Right ventricle myocardium superior (tissue), 1 donor: ENCODE results near the gene SYTL5. TPM values are rescaled to one million over a fixed set of nuclear protein-coding genes. Genes with fewer than 3 reads are reported as not detected.

Experiments used
- ATAC-seq: fragments of 200-7000 bp; cut with Tn5 transposase; one replicate; pipeline ENCODE4 v1.9.1; 2020; ENCODE audit warnings: mild to moderate bottlenecking; ENCODE audit not compliant: poor library complexity
- DNase-seq: peaks from one replicate; pipeline ENCODE4 v3.0.0-alpha.2; 2020
- intact Hi-C: fragments of 100-400 bp; cut with DNase I; formaldehyde crosslinking; loops from one replicate; pipeline ENCODE4 v1.11.2; 2022
- total RNA-seq: library from RNA; stranded (reverse); fragmentation: NEBNext Ultra II Directional; extraction: Animal tissue kit (Norgen Biotek cat#: 25700); gene quantifications from one replicate; pipeline ENCODE4 v1.2.1, GENCODE V29; 2021
- donor health status: DM: no; HTN: yes; CAD: no; lungs with severe emphysema.

Gene SYTL5
- total RNA-seq, 1 donor from 2014 or later = not detected

DNA sequence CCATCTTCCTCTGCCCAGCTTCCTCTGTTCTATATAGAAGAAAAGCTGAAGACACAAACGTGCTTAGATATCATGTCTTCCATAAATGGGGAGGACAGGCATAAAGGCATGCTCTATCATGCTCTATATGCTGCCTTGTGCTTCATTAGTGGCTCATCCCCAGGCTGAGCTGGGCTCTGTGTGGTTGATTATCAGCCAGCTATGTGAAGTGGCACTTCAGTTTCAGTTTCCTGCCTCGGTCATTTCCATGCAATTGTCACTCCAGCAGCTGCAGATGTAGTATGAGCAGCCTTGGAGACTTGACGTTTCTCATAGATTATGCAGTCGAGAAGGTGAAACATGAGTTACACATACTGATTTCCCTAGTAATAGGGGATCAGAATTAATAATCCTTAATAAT, 106.2 kb downstream of the SYTL5 start:
- DNase-seq (no peak), ATAC-seq (no peak)
- intact Hi-C loops = no loop called here

DNA sequence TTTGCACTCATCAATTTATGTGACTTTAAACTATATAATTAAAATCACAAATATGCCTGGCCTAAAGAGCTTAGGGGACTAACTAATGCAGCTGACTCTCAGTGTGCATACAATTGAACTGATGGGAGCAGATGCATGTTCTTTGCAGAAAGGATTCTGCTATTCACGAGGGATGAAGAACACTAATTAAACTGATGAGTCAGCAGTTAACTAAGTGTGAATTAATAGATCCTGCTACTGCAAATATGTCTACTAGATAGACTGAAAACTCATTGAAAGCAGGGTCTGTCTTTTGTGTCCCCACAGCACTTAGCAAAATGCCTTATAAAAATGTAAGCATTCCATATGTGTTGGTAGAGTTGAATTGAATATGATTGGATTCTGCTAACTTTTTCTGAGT, 110.4 kb downstream of the SYTL5 start:
- no peak for ATAC-seq
- intact Hi-C loops = no loop called here
- no peak for DNase-seq

DNA sequence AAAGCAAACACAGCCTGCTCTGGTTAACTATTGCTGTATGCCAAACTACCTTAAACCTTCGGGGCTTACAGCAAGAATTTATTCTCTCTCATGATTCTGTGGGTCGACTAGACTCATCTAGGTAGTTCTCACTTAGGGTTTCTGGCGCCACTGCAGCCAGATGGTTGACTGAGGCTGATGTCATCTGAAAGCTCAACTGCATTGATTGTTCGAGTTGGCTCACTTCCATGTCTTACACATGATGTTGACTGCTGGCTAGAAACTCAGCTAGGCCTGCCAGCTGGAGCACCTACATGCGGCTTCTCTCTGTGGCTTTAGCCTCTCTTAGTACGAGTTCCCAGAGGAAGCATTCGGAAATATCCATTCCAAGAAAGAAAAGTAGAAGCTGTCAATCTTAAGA, 111.1 kb downstream of the SYTL5 start:
- intact Hi-C loops = no loop called here
- DNase-seq (no peak), ATAC-seq (no peak)

DNA sequence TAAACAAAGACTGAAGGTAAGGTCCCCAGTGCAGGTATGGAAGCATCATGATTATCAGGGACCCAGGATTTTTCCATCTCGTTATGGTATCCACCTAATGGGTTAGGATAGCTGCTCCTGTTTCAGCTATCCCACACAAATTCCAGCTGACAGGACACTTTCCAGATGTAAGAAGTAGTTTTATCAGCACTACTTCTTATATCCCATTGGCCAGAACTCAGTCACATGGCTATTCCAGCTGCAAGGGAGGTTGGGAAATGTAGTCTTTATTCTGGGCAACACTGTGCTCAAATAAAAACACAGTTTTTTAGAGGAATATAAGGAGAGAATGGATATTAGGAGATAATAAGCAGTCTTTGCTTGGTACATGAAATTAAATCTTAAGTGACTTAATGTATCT, 117.6 kb downstream of the SYTL5 start:
- intact Hi-C loops = no loop called here
- DNase-seq (no peak), ATAC-seq (no peak)

GRCh38 chrX:38126179-38126578, 119.8 kb downstream of the SYTL5 start:
- ATAC-seq (no peak), DNase-seq (no peak)
- intact Hi-C loops = no loop called here

DNA sequence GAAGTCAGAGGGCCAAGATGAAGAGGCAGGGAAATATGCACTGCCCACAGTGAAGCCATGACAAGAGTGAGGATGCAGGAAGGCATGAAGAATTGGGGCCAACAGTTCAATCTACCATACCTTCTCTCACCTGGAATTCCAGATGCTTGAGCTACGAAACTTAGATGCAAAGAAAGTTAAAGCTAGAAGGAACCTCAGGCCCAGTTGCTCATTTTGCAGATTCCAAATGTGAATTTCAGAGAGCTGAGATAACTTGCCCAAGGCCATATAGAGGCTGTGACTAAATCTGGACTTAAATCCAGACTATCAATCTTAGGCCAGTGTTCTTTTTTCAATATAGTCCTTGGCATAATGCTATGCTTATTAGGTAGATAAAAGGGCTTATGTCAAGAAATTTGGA, 121.6 kb downstream of the SYTL5 start:
- intact Hi-C loops = no loop called here
- ATAC-seq (no peak), DNase-seq (no peak)

GRCh38 chrX:38129366-38129765, 123.0 kb downstream of the SYTL5 start:
- ATAC-seq = no peak
- no peak for DNase-seq
- intact Hi-C loops = no loop called here

DNA sequence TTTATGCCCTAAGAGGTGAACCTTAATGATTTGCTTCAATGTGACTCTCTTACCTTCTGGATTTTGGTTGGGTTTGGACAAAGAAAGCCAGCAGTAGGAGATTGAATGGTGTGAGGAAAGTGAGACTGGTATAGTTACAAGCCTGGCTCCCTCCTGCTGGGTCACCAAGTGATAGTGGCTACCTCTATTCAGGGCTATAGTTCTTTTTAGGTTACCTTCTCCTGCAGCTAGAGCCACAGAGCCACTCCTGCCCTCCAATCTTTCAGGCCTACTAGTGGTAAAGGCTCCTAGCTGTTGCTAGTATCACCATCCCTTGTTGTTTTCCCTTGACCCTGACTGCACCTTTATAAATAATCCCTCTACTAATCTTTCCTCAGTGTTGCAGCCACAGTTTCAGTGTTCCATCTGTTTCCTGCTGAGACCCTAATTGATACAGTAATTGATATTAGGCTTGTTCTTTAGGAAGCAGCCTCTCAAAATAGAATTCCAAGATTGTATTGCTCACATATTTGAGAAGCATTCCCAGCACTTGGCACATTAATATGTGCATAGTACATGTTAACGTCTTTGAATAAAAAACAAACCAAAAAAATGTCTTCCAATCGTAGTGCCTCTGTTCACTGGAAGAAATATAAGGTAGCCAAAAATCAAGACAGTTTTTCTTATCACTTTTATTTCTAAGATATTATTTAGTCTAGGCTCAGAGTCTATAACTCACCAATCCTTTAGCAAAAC, 132.0 kb downstream of the SYTL5 start:
- DNase-seq (no peak), ATAC-seq (no peak)
- intact Hi-C loops = no loop called here

GRCh38 chrX:38138900-38139299, 132.5 kb downstream of the SYTL5 start:
- intact Hi-C loops = no loop called here
- ATAC-seq (no peak), DNase-seq (no peak)

DNA sequence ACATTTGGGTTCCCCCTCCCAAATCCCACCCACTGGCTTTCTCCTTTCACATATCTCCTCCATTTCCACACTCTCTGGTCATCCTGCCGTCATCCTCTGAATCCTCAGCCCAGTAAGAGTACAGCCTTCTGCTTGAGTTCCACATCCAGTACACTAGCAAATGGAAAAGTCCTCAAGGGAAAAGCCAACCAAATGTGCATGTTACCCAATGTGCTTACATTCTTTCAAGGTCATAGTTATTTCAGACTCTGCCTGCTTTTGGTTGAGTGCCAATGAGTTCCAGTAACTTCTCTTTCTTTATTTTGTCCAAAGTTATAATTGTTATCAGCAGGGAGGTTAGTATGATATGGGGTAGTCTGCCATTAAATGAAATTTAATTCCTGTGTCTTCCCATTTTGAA, 136.3 kb downstream of the SYTL5 start:
- ATAC-seq (peak; percentile 57), DNase-seq (no peak)
- intact Hi-C loops = no loop called here

DNA sequence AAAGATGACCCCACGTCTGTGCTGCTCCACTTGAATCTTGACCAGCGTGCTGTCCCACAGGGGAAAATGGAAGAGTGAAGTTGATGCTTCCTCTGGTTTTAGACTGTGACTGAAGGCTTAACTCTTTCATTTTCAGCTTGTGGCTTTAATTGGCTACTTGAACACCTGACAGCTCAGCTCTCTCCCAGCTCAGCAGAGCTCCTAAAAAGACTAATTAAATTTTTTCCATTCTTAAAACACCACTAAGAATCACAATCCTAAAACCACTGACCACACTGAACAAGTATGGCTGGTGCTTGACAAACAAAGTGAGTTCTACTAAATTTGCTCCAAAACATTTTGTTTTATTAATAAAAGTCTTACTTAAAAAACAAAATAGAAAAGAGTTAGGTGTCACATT, 142.7 kb downstream of the SYTL5 start:
- ATAC-seq (no peak), DNase-seq (no peak)
- intact Hi-C loops = no loop called here

- ATAC-seq = no peak
- intact Hi-C loops = no loop called here
- no peak for DNase-seq
These were observed 144.6 kb downstream of the SYTL5 start for GRCh38 chrX:38150993-38151392.

DNA sequence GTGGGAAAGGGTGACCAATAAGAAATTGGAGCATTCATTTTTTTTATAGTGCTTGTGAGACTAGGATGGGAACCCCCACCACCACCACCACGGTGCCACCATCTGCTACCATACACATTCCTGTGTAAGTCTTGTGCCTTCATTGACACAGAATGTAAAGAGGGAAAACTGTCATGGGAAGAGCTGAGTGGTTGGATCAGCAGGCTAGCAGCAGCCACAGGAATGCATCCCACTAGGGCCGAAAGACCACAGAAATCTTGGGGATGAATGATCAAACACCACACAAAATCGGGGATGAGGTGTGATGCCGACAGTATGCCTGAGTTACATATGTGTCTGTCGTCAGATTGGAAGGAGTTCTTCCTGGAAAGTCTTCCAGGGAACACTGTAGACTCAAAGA, 145.1 kb downstream of the SYTL5 start:
- ATAC-seq = no peak
- intact Hi-C loops = no loop called here

GRCh38 chrX:38154340-38154739, 148.0 kb downstream of the SYTL5 start:
- intact Hi-C loops = no loop called here
- no peak for DNase-seq
- ATAC-seq = no peak

More for the DNA sequence above, 145.1 kb downstream of the SYTL5 start:
- DNase-seq = no peak

DNA sequence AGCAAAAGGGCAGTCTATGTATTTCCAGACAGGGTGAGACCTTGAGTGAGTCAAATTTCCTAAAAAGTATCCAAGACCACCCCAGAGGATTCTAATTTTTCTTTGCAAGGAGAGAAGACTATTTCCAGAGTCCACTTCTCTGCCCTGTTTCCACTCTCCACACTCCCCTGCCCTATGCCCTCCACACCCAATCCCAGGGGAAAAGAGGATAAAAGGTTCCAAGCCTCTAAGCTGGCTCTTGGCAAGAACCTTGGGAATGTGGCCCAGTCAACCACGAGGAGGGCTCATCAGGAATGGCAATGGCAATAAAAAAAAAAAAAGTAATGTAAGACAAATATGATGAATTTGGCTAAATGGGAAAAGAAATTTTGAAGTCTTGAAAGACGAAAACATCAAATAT, 148.5 kb downstream of the SYTL5 start:
- DNase-seq = no peak
- intact Hi-C loops = no loop called here
- ATAC-seq = no peak

DNA sequence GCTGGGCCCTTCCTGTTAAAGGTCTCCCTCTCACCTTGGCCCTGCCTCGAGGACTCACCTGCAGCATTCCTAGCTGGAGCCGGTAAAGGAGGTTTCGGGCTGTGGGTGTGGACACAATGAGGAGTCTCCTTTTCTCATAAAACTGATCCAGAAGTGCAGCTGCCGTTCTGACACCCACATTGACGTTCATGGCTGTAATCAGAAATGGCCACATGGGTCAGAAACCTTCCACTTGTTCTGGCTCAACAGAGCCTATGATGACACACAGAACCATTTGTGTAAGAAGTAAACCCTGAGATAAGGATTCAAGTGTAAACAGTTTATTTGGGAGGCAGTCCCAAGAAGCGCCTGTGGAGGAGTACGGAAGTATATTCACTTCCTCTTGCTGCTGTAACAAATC, 150.5 kb downstream of the SYTL5 start:
- intact Hi-C loops = no loop called here
- ATAC-seq = no peak
- no peak for DNase-seq

- intact Hi-C loops = loop anchor here (10.0 kb wide), 1 partner anchor 238 kb away; no protein-coding TSS in a partner anchor
- ATAC-seq = no peak
- DNase-seq = no peak
These were observed 156.8 kb downstream of the SYTL5 start for GRCh38 chrX:38163193-38163592.

DNA sequence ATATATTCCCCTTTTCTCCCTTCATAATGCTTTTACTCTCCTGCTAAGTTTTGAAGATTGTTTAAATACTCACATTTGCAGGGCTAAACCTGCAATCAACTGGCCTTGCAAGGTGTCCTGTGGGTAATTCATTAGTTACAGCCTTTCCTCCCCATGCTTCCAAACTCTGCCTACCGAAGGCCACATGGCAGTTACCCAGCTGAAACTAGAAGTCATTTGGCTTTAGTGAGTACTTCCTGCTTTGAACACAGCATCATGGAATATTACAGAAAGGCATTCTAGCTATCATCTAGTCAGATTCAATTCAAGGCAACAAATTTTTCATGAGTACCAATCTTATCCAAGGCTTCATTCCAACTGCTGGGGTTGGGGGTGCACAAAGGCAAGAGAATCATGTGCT, 158.7 kb downstream of the SYTL5 start:
- no peak for ATAC-seq
- intact Hi-C loops = loop anchor here (10.0 kb wide), 1 partner anchor 240 kb away; no protein-coding TSS in a partner anchor
- no peak for DNase-seq

DNA sequence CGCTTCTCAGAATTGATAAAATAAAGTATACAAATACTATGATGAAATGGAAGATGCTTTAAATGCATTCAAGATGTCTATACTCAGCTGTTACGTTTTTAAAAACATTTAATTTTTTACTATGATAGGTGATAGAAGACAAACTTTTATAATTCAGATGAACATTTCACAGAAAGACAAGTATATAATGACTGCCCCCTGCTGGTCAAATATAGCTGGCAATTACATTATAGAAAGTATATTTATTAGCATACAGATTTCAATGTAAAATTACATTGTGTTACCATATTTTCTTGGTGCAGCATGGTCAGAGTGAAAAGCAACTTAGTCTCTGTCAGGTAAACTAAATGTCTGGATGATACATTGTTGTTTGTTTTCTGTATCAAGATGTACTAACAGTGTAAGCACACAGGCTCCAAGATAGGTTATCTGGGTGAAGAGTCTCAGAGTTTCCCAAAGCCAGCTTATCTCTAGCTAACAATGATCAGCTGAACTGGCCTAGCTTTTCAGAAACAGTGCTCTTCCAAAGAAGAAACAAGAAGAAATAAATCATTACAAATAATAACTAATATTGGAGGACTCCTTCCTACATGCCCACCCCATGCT, 160.2 kb downstream of the SYTL5 start:
- intact Hi-C loops = loop anchor here (10.0 kb wide), 1 partner anchor 242 kb away; no protein-coding TSS in a partner anchor
- DNase-seq (no peak), ATAC-seq (no peak)

DNA sequence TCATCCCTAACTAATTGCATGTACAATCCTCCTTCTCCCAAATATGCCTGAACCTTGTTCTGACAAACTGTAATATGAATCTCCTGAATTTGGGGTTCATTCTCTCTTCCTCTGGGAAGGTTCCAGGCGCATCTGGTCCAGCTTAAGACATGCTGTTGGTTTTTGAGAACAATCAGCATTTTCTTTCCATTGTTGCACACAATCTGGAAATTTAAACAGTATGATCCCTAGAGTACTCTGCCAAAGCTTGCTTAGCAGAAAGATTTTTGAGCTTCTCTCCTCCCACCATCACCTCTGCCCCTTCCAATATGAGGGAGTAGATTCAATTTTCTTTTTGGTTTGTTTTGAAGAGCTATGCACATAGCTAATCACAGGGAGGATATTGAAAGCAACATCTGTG, 164.2 kb downstream of the SYTL5 start:
- intact Hi-C loops = no loop called here
- no peak for DNase-seq
- no peak for ATAC-seq

DNA sequence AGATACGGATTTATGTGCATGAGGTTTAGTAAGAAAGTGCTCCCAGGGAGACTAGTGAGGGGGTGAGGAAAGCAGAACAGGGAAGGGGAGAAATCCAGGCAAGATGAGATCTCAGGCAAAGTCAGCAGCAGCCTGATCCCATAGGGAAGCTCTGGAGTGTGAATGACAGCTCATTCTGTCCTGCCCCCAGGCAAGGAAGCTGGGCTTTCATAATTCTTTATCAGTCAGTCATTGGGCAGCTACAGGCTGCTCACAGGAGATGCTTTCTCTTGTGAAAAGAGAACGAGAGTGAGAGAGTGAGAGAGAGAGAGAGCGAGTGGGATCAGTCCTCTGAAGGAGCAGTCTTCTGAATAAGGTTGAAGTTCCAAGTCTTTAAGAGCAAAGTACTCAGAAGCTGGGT, 166.2 kb downstream of the SYTL5 start:
- intact Hi-C loops = no loop called here
- no peak for DNase-seq
- ATAC-seq = no peak
